H9 (cell line): ENCODE results near the gene GSAP. TPM values are rescaled to one million over a fixed set of nuclear protein-coding genes. Genes with fewer than 3 reads are reported as not detected.

Experiments
- DNase-seq: peaks from one replicate; pipeline ENCODE4 v3.0.0-alpha.2; 2017
- H2AFZ ChIP-seq: one replicate; pipeline ENCODE4 v1.6.1; 2013; ENCODE audit warnings: mild to moderate bottlenecking, low read length, control low read depth, moderate library complexity
- H2AK5ac ChIP-seq: 2 replicates; pipeline ENCODE4 v1.6.1; 2013; ENCODE audit warnings: low read length, control low read depth, mixed read lengths; ENCODE audit not compliant: insufficient read length
- H2BK120ac ChIP-seq: one replicate; pipeline ENCODE4 v1.6.1; 2013; ENCODE audit warnings: low read depth, mild to moderate bottlenecking, low read length, control low read depth, inconsistent platforms; ENCODE audit not compliant: poor library complexity, severe bottlenecking
- H2BK12ac ChIP-seq: 2 replicates; pipeline ENCODE4 v1.6.1; 2013; ENCODE audit warnings: low read length, control low read depth, mixed read lengths, low read depth; ENCODE audit not compliant: insufficient read length
- H2BK15ac ChIP-seq: 2 replicates; pipeline ENCODE4 v1.6.1; 2013; ENCODE audit warnings: low read depth, low read length, control low read depth
- H2BK20ac ChIP-seq: one replicate; pipeline ENCODE4 v1.6.1; 2013; ENCODE audit warnings: low read depth, mild to moderate bottlenecking, low read length, control low read depth, inconsistent platforms; ENCODE audit not compliant: poor library complexity, severe bottlenecking
- H2BK5ac ChIP-seq: 2 replicates; pipeline ENCODE4 v1.6.1; 2013; ENCODE audit warnings: low read length, control low read depth, mixed read lengths; ENCODE audit not compliant: insufficient read length
- H3K14ac ChIP-seq: 2 replicates; pipeline ENCODE4 v1.6.1; 2013; ENCODE audit warnings: low read length, control low read depth; ENCODE audit not compliant: insufficient read depth
- H3K18ac ChIP-seq: 2 replicates; pipeline ENCODE4 v1.6.1; 2013; ENCODE audit warnings: low read depth, mild to moderate bottlenecking, mixed read lengths, low read length, control low read depth; ENCODE audit not compliant: insufficient read length
- H3K23ac ChIP-seq: 2 replicates; pipeline ENCODE4 v1.6.1; 2013; ENCODE audit warnings: low read length, control low read depth, mixed read lengths, low read depth; ENCODE audit not compliant: insufficient read length
- H3K23me2 ChIP-seq: 2 replicates; pipeline ENCODE4 v1.6.1; 2013; ENCODE audit warnings: low read depth, mild to moderate bottlenecking, mixed read lengths, low read length, control low read depth; ENCODE audit not compliant: insufficient read length, poor library complexity, severe bottlenecking
- H3K27ac ChIP-seq: 2 replicates; pipeline ENCODE4 v1.5.1; 2013; ENCODE audit warnings: low read length, control low read depth, mixed read lengths, low read depth; ENCODE audit not compliant: insufficient read length
- H3K27me3 ChIP-seq: 2 replicates; pipeline ENCODE4 v1.6.1; 2013; ENCODE audit warnings: low read length, control low read depth, inconsistent platforms; ENCODE audit not compliant: insufficient read depth
- H3K4ac ChIP-seq: 2 replicates; pipeline ENCODE4 v1.6.1; 2013; ENCODE audit warnings: low read depth, mild to moderate bottlenecking, control low read depth, inconsistent platforms, low read length, moderate library complexity
- H3K4me1 ChIP-seq: 2 replicates; pipeline ENCODE4 v1.6.1; 2013; ENCODE audit warnings: low read length, control low read depth, inconsistent platforms; ENCODE audit not compliant: insufficient read depth
- H3K4me2 ChIP-seq: 2 replicates; pipeline ENCODE4 v1.6.1; 2013; ENCODE audit warnings: low read length, control low read depth, mixed read lengths; ENCODE audit not compliant: insufficient read length, insufficient read depth
- H3K56ac ChIP-seq: 2 replicates; pipeline ENCODE4 v1.6.1; 2013; ENCODE audit warnings: low read depth, mild to moderate bottlenecking, mixed read lengths, low read length, control low read depth; ENCODE audit not compliant: insufficient read length
- H3K79me1 ChIP-seq: 2 replicates; pipeline ENCODE4 v1.6.1; 2013; ENCODE audit warnings: low read depth, mild to moderate bottlenecking, moderate library complexity, low read length, control low read depth, inconsistent platforms; ENCODE audit not compliant: insufficient read depth, poor library complexity, severe bottlenecking
- H3K79me2 ChIP-seq: 2 replicates; pipeline ENCODE4 v1.6.1; 2013; ENCODE audit warnings: low read length, control low read depth, inconsistent platforms; ENCODE audit not compliant: insufficient read depth
- H3K9ac ChIP-seq: 2 replicates; pipeline ENCODE4 v1.6.1; 2013; ENCODE audit warnings: low read length, control low read depth, mixed read lengths; ENCODE audit not compliant: insufficient read length; ENCODE audit errors: extremely low read depth
- H3K9me3 ChIP-seq: one replicate; pipeline ENCODE4 v1.6.1; 2013; ENCODE audit warnings: low read depth, low read length, inconsistent platforms; ENCODE audit not compliant: control insufficient read depth
- H3T11ph ChIP-seq: one replicate; pipeline ENCODE4 v1.6.1; 2013; ENCODE audit warnings: mild to moderate bottlenecking, low read length, control low read depth, inconsistent platforms
- H4K20me1 ChIP-seq: one replicate; pipeline ENCODE4 v1.6.1; 2013; ENCODE audit not compliant: control insufficient read depth, insufficient read length, insufficient read depth
- H4K5ac ChIP-seq: 2 replicates; pipeline ENCODE4 v1.6.1; 2013; ENCODE audit warnings: low read depth, mild to moderate bottlenecking, mixed read lengths, low read length, control low read depth; ENCODE audit not compliant: insufficient read length
- H4K8ac ChIP-seq: replicated peaks from 2 replicates; pipeline ENCODE4 v1.6.1; 2013; ENCODE audit warnings: low read length, control low read depth, mixed read lengths, low read depth; ENCODE audit not compliant: insufficient read length
- H4K91ac ChIP-seq: 2 replicates; pipeline ENCODE4 v1.6.1; 2013; ENCODE audit warnings: low read depth, mild to moderate bottlenecking, moderate library complexity, mixed read lengths, low read length, control low read depth; ENCODE audit not compliant: insufficient read length
- H3K27ac Mint-ChIP-seq, 3 experiments: 2 replicates in 2 of 3; 3 replicates in 1 of 3; pipeline ENCODE4 v1.8.0; 2020 to 2021; ENCODE audit warnings: mixed read lengths in 3 of 3, mild to moderate bottlenecking in 1 of 3, moderate library complexity in 1 of 3
- H3K27me3 Mint-ChIP-seq: 2 replicates; pipeline ENCODE4 v1.8.0; 2021; ENCODE audit warnings: low read depth, mild to moderate bottlenecking, moderate library complexity, mixed read lengths
- H3K36me3 Mint-ChIP-seq, 3 experiments: 2 replicates in 2 of 3; 3 replicates in 1 of 3; pipeline ENCODE4 v1.8.0; 2020 to 2021; ENCODE audit warnings: low read depth in 3 of 3, mixed read lengths in 3 of 3; ENCODE audit not compliant: insufficient read depth in 1 of 3
- H3K4me1 Mint-ChIP-seq, 2 experiments: 2 replicates each; pipeline ENCODE4 v1.8.0; 2020; ENCODE audit warnings: mixed read lengths in 2 of 2
- H3K4me3 Mint-ChIP-seq, 2 experiments: 2 replicates in 1 of 2; 3 replicates in 1 of 2; pipeline ENCODE4 v1.8.0; 2020 to 2021; ENCODE audit warnings: mild to moderate bottlenecking in 2 of 2, mixed read lengths in 2 of 2, moderate library complexity in 1 of 2
- H3K9me3 Mint-ChIP-seq, 2 experiments: 2 replicates in 1 of 2; 3 replicates in 1 of 2; pipeline ENCODE4 v1.8.0; 2020; ENCODE audit warnings: mild to moderate bottlenecking in 2 of 2, mixed read lengths in 2 of 2, moderate library complexity in 1 of 2
- CTCF ChIP-seq: fragments of 200-600 bp; sonication (generic); conservative IDR thresholded peaks from 3 replicates; pipeline ENCODE4 v1.8.0; 2021; ENCODE audit warnings: antibody characterized with exemption, mild to moderate bottlenecking
- WGBS: extraction: QIAGEN DNeasy Blood & Tissue Kit; methylation state at CpG from one replicate; pipeline ENCODE4 v1.1.7; 2013; ENCODE audit warnings: missing lambda C conversion rate, low lambda C conversion rate, mixed read lengths; ENCODE audit not compliant: insufficient read length; ENCODE audit errors: extremely low coverage; 5-methylcytosine and 5-hydroxymethylcytosine counted together
- total RNA-seq: library from RNA; stranded (reverse); gene quantifications from 2 replicates; pipeline ENCODE4 v1.2.1, GENCODE V29; 2021

GSAP gene
- total RNA-seq, 1 experiment from 2014 or later = 1.9 TPM

GRCh38 chr7:77362905-77363304, 53.2 kb downstream of the GSAP start:
- H3K4ac ChIP-seq = no peak overlapping the region
- no peak overlapping the region for H4K5ac ChIP-seq
- no peak overlapping the region for H3K4me2 ChIP-seq
- no peak overlapping the region for H2BK5ac ChIP-seq
- Mint-ChIP-seq H3K27ac (no peak overlapping the region), H3K4me3 (no peak overlapping the region), H3K4me1 (no peaks in the 10 kb centered on the region), H3K27me3 (no peaks in the 10 kb centered on the region; the same call in 1 of the 2 replicates), H3K9me3 (peaks cover 0 to 4% of the 10 kb centered on the region in 2 experiments; a peak in 2 of 5 replicates), H3K36me3 (no peaks in the 10 kb centered on the region)
- no peak overlapping the region for H2BK15ac ChIP-seq
- H3K14ac ChIP-seq = no peak overlapping the region
- H3K27ac ChIP-seq = no peak overlapping the region
- H4K91ac ChIP-seq = no peak overlapping the region
- no peaks in the 10 kb centered on the region for H4K20me1 ChIP-seq
- no CpG with 5 or more reads among the region's 1 CpG for WGBS
- H3K9me3 ChIP-seq = no peaks in the 10 kb centered on the region
- H2BK20ac ChIP-seq = no peak overlapping the region
- no peak overlapping the region for H3K56ac ChIP-seq
- no peak overlapping the region for H3K9ac ChIP-seq
- H3T11ph ChIP-seq = no peak overlapping the region
- no peak for DNase-seq
- H2AK5ac ChIP-seq = no peak overlapping the region
- H3K23me2 ChIP-seq = no peaks in the 10 kb centered on the region
- no peak overlapping the region for H4K8ac ChIP-seq
- no peak for TF ChIP-seq CTCF
- no peaks in the 10 kb centered on the region for H3K79me2 ChIP-seq
- H3K4me1 ChIP-seq = no peaks in the 10 kb centered on the region
- no peak overlapping the region for H3K18ac ChIP-seq
- no peak overlapping the region for H3K23ac ChIP-seq
- H2AFZ ChIP-seq = no peak overlapping the region
- H2BK12ac ChIP-seq = no peak overlapping the region
- no peaks in the 10 kb centered on the region for H3K27me3 ChIP-seq
- H2BK120ac ChIP-seq = no peak overlapping the region
- no peaks in the 10 kb centered on the region for H3K79me1 ChIP-seq
